Body of pancreas (tissue), 4 donors: ENCODE data around the gene RBMS3. TPM values are rescaled to one million over a fixed set of nuclear protein-coding genes. Genes with fewer than 3 reads are reported as not detected.

Experiments used
- ATAC-seq: fragments of 150-250 bp; one replicate; pipeline ENCODE4 v1.9.1; 2016
- DNase-seq, 4 donors: peaks; one replicate each; pipeline ENCODE4 v3.0.0-alpha.2; 2019
- H3K27ac ChIP-seq, 4 donors: fragments of 200-600 bp; sonication (generic); 1 replicate in 3 of 4; 2 replicates in 1 of 4; pipeline versions ENCODE4 v1.5.1 to v1.6.1; 2016 to 2019; ENCODE audit warnings: mild to moderate bottlenecking in 1 of 4, mixed read lengths in 1 of 4, moderate library complexity in 1 of 4
- H3K27me3 ChIP-seq, 2 donors: fragments of 200-600 bp; sonication (generic); one replicate each; pipeline ENCODE4 v1.6.0; 2016; ENCODE audit warnings: mild to moderate bottlenecking in 1 of 2
- H3K36me3 ChIP-seq, 2 donors: fragments of 200-600 bp; sonication (generic); replicated peaks in 1 of 2; 2 replicates each; pipeline ENCODE4 v1.5.1; 2016; ENCODE audit warnings: low read depth in 2 of 2; ENCODE audit not compliant: insufficient read depth in 1 of 2
- H3K4me1 ChIP-seq: fragments of 200-600 bp; sonication (generic); one replicate; pipeline ENCODE4 v1.6.0; 2016
- H3K4me3 ChIP-seq, 2 donors: fragments of 200-600 bp; sonication (generic); 1 replicate in 1 of 2; 2 replicates in 1 of 2; pipeline ENCODE4 v1.5.1; 2016 to 2019
- H3K9me3 ChIP-seq, 3 donors: fragments of 200-600 bp; sonication (generic); 1 replicate in 2 of 3; 2 replicates in 1 of 3; pipeline ENCODE4 v1.5.1; 2016
- CTCF ChIP-seq, 7 experiments: fragments of 450-650 bp in 4 of 7; fragments of 200-600 bp in 3 of 7; sonication (generic) in 3 of 7; IDR thresholded peaks; one replicate each; pipeline ENCODE4 v1.5.1; 2016 to 2019; ENCODE audit warnings: antibody characterized with exemption in 7 of 7
- POLR2A ChIP-seq, 3 donors: fragments of 450-650 bp; IDR thresholded peaks; one replicate each; pipeline ENCODE4 v1.6.1; 2016; ENCODE audit warnings: antibody characterized with exemption in 3 of 3, mild to moderate bottlenecking in 2 of 3
- WGBS, 2 donors: methylation state at CpG; one replicate each; pipeline ENCODE4 v1.1.5; 2017; 5-methylcytosine and 5-hydroxymethylcytosine counted together
- intact Hi-C: fragments of 100-400 bp; cut with DNase I; formaldehyde crosslinking; loops from one replicate; pipeline ENCODE4 v1.15.1; 2023
- total RNA-seq, 2 donors: library from RNA; depleted of rRNA; stranded (reverse); fragments of >200 nt; gene quantifications; one replicate each; pipeline ENCODE4 v1.1.0, GENCODE V29; 2016

The RBMS3 gene
- total RNA-seq, 2 donors from 2014 or later = 17.4 to 29.7 TPM

DNA sequence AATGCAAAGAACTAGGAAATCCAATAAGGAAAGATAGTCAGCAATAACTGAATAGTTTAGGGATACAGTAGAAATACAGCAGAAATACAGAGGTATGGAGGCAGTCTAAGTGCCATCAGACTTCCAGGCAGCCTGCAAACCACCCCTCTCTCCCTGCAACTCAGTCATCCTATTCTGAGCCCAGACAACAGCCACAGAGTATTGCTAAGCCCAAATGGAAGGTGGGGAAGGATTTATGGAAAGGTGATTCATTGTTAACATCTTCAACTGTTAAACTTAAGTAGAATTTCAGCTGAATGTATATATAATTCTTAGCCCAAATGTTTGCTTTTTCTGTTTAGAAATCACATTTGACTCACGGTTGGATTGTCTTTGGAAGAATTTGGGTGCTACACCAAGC lies 300.4 kb downstream of the RBMS3 start:
- no peaks in the 10 kb centered on the region for H3K36me3 ChIP-seq
- H3K9me3 ChIP-seq = no peaks in the 10 kb centered on the region
- no peaks in the 10 kb centered on the region for H3K4me1 ChIP-seq
- ATAC-seq (no peak), DNase-seq (no peak)
- intact Hi-C loops = no loop called here
- no peaks in the 10 kb centered on the region for H3K27me3 ChIP-seq
- TF ChIP-seq POLR2A (IDR thresholded peaks at IDR 0.05) (no peak), CTCF (IDR thresholded peaks at IDR 0.05) (no peak)
- H3K4me3 ChIP-seq = no peak overlapping the region
- WGBS, 2 donors = 59 to 65% methylated on average over 1 of the region's 1 CpG
- H3K27ac ChIP-seq = no peak overlapping the region

DNA sequence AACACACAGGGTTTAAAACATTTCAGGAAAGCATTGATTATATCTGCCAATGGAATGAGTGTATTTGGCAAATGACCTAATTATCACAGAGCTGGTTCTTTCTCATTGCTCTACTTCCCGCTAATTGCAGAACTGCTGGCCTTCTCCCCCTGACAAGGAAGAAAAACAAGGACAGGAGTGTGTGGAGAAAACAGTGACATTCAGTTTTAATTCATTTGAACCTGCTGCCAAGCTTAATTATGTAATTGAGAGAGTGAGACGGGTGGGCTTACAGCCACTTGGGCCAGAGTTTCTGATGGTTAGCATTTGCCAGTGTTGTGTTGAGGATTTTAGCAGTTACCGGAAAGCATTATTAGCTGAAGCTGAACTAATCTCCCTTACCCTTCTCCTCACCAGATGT lies 301.4 kb downstream of the RBMS3 start:
- intact Hi-C loops = no loop called here
- Histone ChIP-seq H3K27me3 (no peaks in the 10 kb centered on the region), H3K9me3 (no peaks in the 10 kb centered on the region), H3K36me3 (no peaks in the 10 kb centered on the region), H3K4me1 (no peaks in the 10 kb centered on the region), H3K4me3 (no peak overlapping the region), H3K27ac (no peak overlapping the region)
- no peak for DNase-seq
- no peak for ATAC-seq
- TF ChIP-seq POLR2A (IDR thresholded peaks at IDR 0.05) (no peak), CTCF (IDR thresholded peaks at IDR 0.05) (no peak)
- 36 to 46% methylated on average over 3 of the region's 3 CpGs for WGBS, 2 donors

GRCh38 chr3:29583861-29584260 lies 303.0 kb downstream of the RBMS3 start:
- no peak for DNase-seq
- intact Hi-C loops = no loop called here
- no peaks in the 10 kb centered on the region for H3K9me3 ChIP-seq
- no peak overlapping the region for H3K4me3 ChIP-seq
- H3K4me1 ChIP-seq = no peaks in the 10 kb centered on the region
- no peak for ATAC-seq
- H3K27ac ChIP-seq = no peak overlapping the region
- no peak for TF ChIP-seq POLR2A (IDR thresholded peaks at IDR 0.05)
- TF ChIP-seq CTCF (IDR thresholded peaks at IDR 0.05) = no peak
- no peaks in the 10 kb centered on the region for H3K27me3 ChIP-seq
- no peaks in the 10 kb centered on the region for H3K36me3 ChIP-seq

GRCh38 chr3:29585368-29585767 lies 304.5 kb downstream of the RBMS3 start:
- Histone ChIP-seq H3K9me3 (no peaks in the 10 kb centered on the region), H3K36me3 (no peaks in the 10 kb centered on the region), H3K27ac (no peak overlapping the region), H3K27me3 (no peaks in the 10 kb centered on the region), H3K4me3 (no peak overlapping the region), H3K4me1 (no peaks in the 10 kb centered on the region)
- intact Hi-C loops = no loop called here
- WGBS, 2 donors = 65 to 72% methylated on average over 3 of the region's 3 CpGs
- TF ChIP-seq CTCF (IDR thresholded peaks at IDR 0.05) = no peak
- TF ChIP-seq POLR2A (IDR thresholded peaks at IDR 0.05) = no peak
- DNase-seq (no peak), ATAC-seq (no peak)

DNA sequence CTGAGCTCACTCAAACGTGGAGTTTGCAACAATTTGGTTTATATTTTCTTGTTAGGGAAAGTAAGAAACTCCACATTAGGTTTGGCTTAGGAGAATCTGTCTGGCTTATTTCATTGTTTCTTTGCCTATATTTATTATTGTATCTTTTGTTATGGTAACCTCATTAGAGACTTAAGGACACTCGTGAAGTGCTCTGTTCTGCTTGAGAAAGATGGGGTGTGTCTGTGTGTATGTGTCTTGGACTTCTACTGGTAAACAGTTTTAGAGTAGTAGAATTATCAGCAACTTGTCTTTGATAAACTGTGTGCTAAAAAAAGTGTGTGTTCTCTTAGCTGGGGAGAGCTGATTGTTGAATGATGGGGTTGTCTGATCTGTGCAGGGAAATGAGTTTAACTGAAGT lies 306.5 kb downstream of the RBMS3 start:
- H3K9me3 ChIP-seq = no peaks in the 10 kb centered on the region
- intact Hi-C loops = no loop called here
- H3K4me3 ChIP-seq = no peak overlapping the region
- WGBS, 2 donors = 40 to 63% methylated on average over 2 of the region's 2 CpGs
- no peak for ATAC-seq
- DNase-seq = no peak
- H3K4me1 ChIP-seq = no peaks in the 10 kb centered on the region
- TF ChIP-seq POLR2A (IDR thresholded peaks at IDR 0.05) = no peak
- H3K36me3 ChIP-seq = no peaks in the 10 kb centered on the region
- H3K27me3 ChIP-seq = no peaks in the 10 kb centered on the region
- no peak overlapping the region for H3K27ac ChIP-seq
